B cell (primary cell): ENCODE measurements around the gene TNFSF4. TPM values are rescaled to one million over a fixed set of nuclear protein-coding genes. Genes with fewer than 3 reads are reported as not detected.

ENCODE experiments used
- ATAC-seq: fragments of 200-7000 bp; cut with Tn5 transposase; one replicate; pipeline ENCODE4 v1.10.0; 2021; ENCODE audit warnings: low read depth, mild to moderate bottlenecking, moderate number of reproducible peaks, moderate library complexity
- CTCF ChIA-PET: fragments of 350-600 bp; sonication (Branson Sonifier 250); formaldehyde crosslinking; loops from one replicate; lab custom pipeline; 2021; ENCODE audit warnings: antibody characterized with exemption, inconsistent platforms; lab: Charles Lee
- POLR2A ChIA-PET: fragments of 350-600 bp; sonication (Branson Sonifier 250); formaldehyde crosslinking; loops from one replicate; lab custom pipeline; 2021; ENCODE audit warnings: antibody characterized with exemption; lab: Charles Lee
- DNase-seq: peaks from one replicate; pipeline ENCODE4 v3.0.0; 2013
- H2AFZ ChIP-seq: 2 replicates; pipeline ENCODE4 v1.6.1; 2012; ENCODE audit warnings: mild to moderate bottlenecking, low read depth, low read length; ENCODE audit not compliant: insufficient read depth, poor library complexity, severe bottlenecking
- H3K27ac ChIP-seq, 2 donors: 1 replicate in 1 of 2; 2 replicates in 1 of 2; pipeline ENCODE4 v1.5.1; 2012 to 2013; ENCODE audit warnings: low read length in 2 of 2, mild to moderate bottlenecking in 2 of 2, moderate library complexity in 1 of 2
- H3K27me3 ChIP-seq, 4 experiments: fragments of 200-600 bp in 1 of 4; sonication (generic) in 1 of 4; replicated peaks in 1 of 4; 1 replicate in 2 of 4; 2 replicates in 2 of 4; pipeline versions ENCODE4 v1.6.1 to v1.7.0; 2013 to 2016; ENCODE audit warnings: low read length in 3 of 4, mild to moderate bottlenecking in 2 of 4, mixed read lengths in 1 of 4, moderate library complexity in 1 of 4; ENCODE audit not compliant: insufficient read depth in 4 of 4, control insufficient read depth in 3 of 4; ENCODE audit errors: control extremely low read depth in 1 of 4
- H3K36me3 ChIP-seq, 2 experiments: replicated peaks in 1 of 2; 1 replicate in 1 of 2; 2 replicates in 1 of 2; pipeline versions ENCODE4 v1.6.1 to v1.7.1; 2013; ENCODE audit warnings: low read length in 1 of 2; ENCODE audit not compliant: insufficient read depth in 2 of 2, control insufficient read depth in 1 of 2; ENCODE audit errors: control extremely low read depth in 1 of 2, extremely low read depth in 1 of 2
- H3K4me1 ChIP-seq, 2 donors: fragments of 200-600 bp in 1 of 2; sonication (generic) in 1 of 2; 1 replicate in 1 of 2; 2 replicates in 1 of 2; pipeline versions ENCODE4 v1.5.1 to v1.6.1; 2013 to 2017; ENCODE audit warnings: low read length in 2 of 2; ENCODE audit not compliant: control insufficient read depth in 2 of 2, insufficient read depth in 2 of 2
- H3K4me2 ChIP-seq: replicated peaks from 2 replicates; pipeline ENCODE3; 2012; ENCODE audit warnings: mild to moderate bottlenecking, low read depth, low read length; ENCODE audit not compliant: poor library complexity, severe bottlenecking
- H3K4me3 ChIP-seq, 5 experiments: fragments of 200-600 bp in 1 of 5; sonication (generic) in 1 of 5; 1 replicate in 3 of 5; 2 replicates in 2 of 5; pipeline versions ENCODE4 v1.5.1 to v1.7.0; 2011 to 2016; ENCODE audit warnings: low read length in 4 of 5, mild to moderate bottlenecking in 4 of 5, low read depth in 2 of 5, control low read depth in 1 of 5, moderate library complexity in 1 of 5; ENCODE audit not compliant: insufficient read depth in 1 of 5; ENCODE audit errors: control extremely low read depth in 1 of 5, extremely low read depth in 1 of 5
- H3K79me2 ChIP-seq: fragments of 200-600 bp; sonication (generic); one replicate; pipeline ENCODE4 v1.6.0; 2016; ENCODE audit warnings: low read length; ENCODE audit not compliant: control insufficient read depth, insufficient read depth
- H3K9ac ChIP-seq: fragments of 200-600 bp; sonication (generic); 2 replicates; pipeline ENCODE4 v1.6.1; 2017; ENCODE audit warnings: mild to moderate bottlenecking, low read length, moderate library complexity
- H3K9me3 ChIP-seq, 3 donors: one replicate each; pipeline versions ENCODE4 v1.6.1 to v1.7.1; 2013; ENCODE audit warnings: low read length in 2 of 3; ENCODE audit not compliant: control insufficient read depth in 2 of 3, insufficient read depth in 1 of 3; ENCODE audit errors: control extremely low read depth in 1 of 3
- H4K20me1 ChIP-seq: 2 replicates; pipeline ENCODE4 v1.6.0; 2012; ENCODE audit warnings: mild to moderate bottlenecking, low read length; ENCODE audit not compliant: insufficient read depth, control insufficient read depth, poor library complexity, severe bottlenecking
- H3K27ac Mint-ChIP-seq: one replicate; pipeline ENCODE4 v1.8.0; 2021; ENCODE audit warnings: mixed read lengths
- H3K27me3 Mint-ChIP-seq: one replicate; pipeline ENCODE4 v1.8.0; 2021; ENCODE audit warnings: mixed read lengths
- H3K4me1 Mint-ChIP-seq: one replicate; pipeline ENCODE4 v1.8.0; 2021; ENCODE audit warnings: mixed read lengths
- H3K4me3 Mint-ChIP-seq: one replicate; pipeline ENCODE4 v1.8.0; 2021; ENCODE audit warnings: mixed read lengths
- H3K9me3 Mint-ChIP-seq: one replicate; pipeline ENCODE4 v1.8.0; 2022; ENCODE audit warnings: mixed read lengths; ENCODE audit not compliant: insufficient read depth
- EZH2 ChIP-seq: IDR thresholded peaks from 2 replicates; pipeline ENCODE4 v1.6.1; 2012; ENCODE audit warnings: borderline replicate concordance, low read depth, mild to moderate bottlenecking, moderate library complexity, low read length; ENCODE audit not compliant: insufficient read depth, poor library complexity, severe bottlenecking
- WGBS: methylation state at CpG from one replicate; pipeline ENCODE4 v1.1.5; 2013; ENCODE audit warnings: missing lambda C conversion rate; ENCODE audit not compliant: insufficient coverage; 5-methylcytosine and 5-hydroxymethylcytosine counted together
- intact Hi-C: fragments of 100-400 bp; cut with micrococcal nuclease; formaldehyde crosslinking; loops from one replicate; pipeline ENCODE4 v1.10.0; 2022
- polyA plus RNA-seq: library from polyadenylated mRNA; depleted of rRNA; stranded (reverse); fragments of >200 nt; gene quantifications from 2 replicates; pipeline ENCODE4 v1.2.3, GENCODE V29; 2012
- total RNA-seq, 2 donors: library from RNA; stranded (reverse); fragments of 120-200 nt in 1 of 2; gene quantifications; 1 replicate in 1 of 2; 2 replicates in 1 of 2; pipeline versions ENCODE4 v1.2.3 to v1.2.4, GENCODE V29; 2013 to 2022
- TF ChIP-seq, protein P1 (sequence below): fragments of 200-600 bp; IDR thresholded peaks from one replicate; pipeline ENCODE4 v1.8.0; 2022; ENCODE audit warnings: antibody characterized with exemption, mild to moderate bottlenecking

The TNFSF4 gene
- total and polyA plus RNA-seq, 2 donors (not counting 1 experiment from before 2014, with no cell fraction given) = 1.0 to 1.5 TPM

DNA sequence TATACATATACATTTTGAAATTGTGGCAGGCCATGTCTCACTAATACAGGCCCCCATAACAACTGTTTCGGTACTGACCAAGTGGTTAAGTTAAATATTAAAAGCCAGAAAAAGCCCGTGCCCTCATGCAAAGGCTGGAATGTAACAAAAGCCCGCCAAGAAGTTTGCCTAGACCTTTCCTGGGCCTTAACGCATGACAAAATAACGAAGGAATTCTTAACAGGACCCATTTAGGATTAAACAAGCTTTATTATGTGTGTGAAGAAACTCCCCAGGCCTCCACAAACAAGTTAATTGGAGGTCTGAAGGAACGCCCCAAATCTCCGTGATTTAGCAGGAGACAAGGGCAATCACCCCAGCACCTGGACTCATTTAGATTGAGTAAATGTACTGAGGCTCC lies 42.4 kb downstream of the TNFSF4 start:
- ATAC-seq (no peak), DNase-seq (no peak)
- intact Hi-C loops = no loop called here
- Histone ChIP-seq H3K4me3 (no peak overlapping the region), H3K9me3 (peaks cover 0 to 2% (median 0%) of the 10 kb centered on the region in 3 donors), H3K9ac (no peak overlapping the region), H3K4me2 (no peak overlapping the region), H3K4me1 (no peaks in the 10 kb centered on the region), H3K27ac (no peak overlapping the region), H3K27me3 (no peaks in the 10 kb centered on the region), H3K79me2 (no peaks in the 10 kb centered on the region), H4K20me1 (no peaks in the 10 kb centered on the region), H2AFZ (no peak overlapping the region), H3K36me3 (no peaks in the 10 kb centered on the region)
- H3K27ac Mint-ChIP-seq = no peak overlapping the region
- 98% methylated on average over 3 of the region's 7 CpGs for WGBS
- H3K4me3 Mint-ChIP-seq = no peak overlapping the region
- peaks cover 2% of the 10 kb centered on the region for H3K27me3 Mint-ChIP-seq
- CTCF ChIA-PET = interaction anchor here (0.7 kb wide), 1 partner anchor 54 kb away, joined by 3 read pairs; no protein-coding TSS in a partner anchor
- TF ChIP-seq, protein P1, sequence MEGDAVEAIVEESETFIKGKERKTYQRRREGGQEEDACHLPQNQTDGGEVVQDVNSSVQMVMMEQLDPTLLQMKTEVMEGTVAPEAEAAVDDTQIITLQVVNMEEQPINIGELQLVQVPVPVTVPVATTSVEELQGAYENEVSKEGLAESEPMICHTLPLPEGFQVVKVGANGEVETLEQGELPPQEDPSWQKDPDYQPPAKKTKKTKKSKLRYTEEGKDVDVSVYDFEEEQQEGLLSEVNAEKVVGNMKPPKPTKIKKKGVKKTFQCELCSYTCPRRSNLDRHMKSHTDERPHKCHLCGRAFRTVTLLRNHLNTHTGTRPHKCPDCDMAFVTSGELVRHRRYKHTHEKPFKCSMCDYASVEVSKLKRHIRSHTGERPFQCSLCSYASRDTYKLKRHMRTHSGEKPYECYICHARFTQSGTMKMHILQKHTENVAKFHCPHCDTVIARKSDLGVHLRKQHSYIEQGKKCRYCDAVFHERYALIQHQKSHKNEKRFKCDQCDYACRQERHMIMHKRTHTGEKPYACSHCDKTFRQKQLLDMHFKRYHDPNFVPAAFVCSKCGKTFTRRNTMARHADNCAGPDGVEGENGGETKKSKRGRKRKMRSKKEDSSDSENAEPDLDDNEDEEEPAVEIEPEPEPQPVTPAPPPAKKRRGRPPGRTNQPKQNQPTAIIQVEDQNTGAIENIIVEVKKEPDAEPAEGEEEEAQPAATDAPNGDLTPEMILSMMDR = no peak
- TF ChIP-seq EZH2 = no peak
- no peaks in the 10 kb centered on the region for H3K4me1 Mint-ChIP-seq
- H3K9me3 Mint-ChIP-seq = no peaks in the 10 kb centered on the region
- POLR2A ChIA-PET = no interaction called here

- CTCF ChIA-PET = interaction anchor here (0.7 kb wide), 1 partner anchor 54 kb away, joined by 3 read pairs; no protein-coding TSS in a partner anchor
- ATAC-seq = no peak
- TF ChIP-seq, protein P1 = no peak
- TF ChIP-seq EZH2 = no peak
These were observed 43.0 kb downstream of the TNFSF4 start for GRCh38 chr1:173164178-173164577.

More at GRCh38 chr1:173164178-173164577, 43.0 kb downstream of the TNFSF4 start:
- POLR2A ChIA-PET = no interaction called here
- Histone ChIP-seq H4K20me1 (no peaks in the 10 kb centered on the region), H3K36me3 (no peaks in the 10 kb centered on the region), H3K4me2 (no peak overlapping the region), H3K9ac (no peak overlapping the region), H3K27me3 (no peaks in the 10 kb centered on the region), H2AFZ (no peak overlapping the region), H3K27ac (no peak overlapping the region), H3K4me1 (no peaks in the 10 kb centered on the region), H3K9me3 (no peaks in the 10 kb centered on the region), H3K4me3 (no peak overlapping the region), H3K79me2 (no peaks in the 10 kb centered on the region)
- intact Hi-C loops = no loop called here
- Mint-ChIP-seq H3K27ac (no peak overlapping the region), H3K27me3 (peaks cover 2% of the 10 kb centered on the region), H3K9me3 (no peaks in the 10 kb centered on the region), H3K4me1 (no peaks in the 10 kb centered on the region), H3K4me3 (no peak overlapping the region)
- no peak for DNase-seq
- WGBS = 91% methylated on average over 1 of the region's 1 CpG
